GM19238 (cell line): ENCODE results near the gene KCNH1.
"Not testable (repeated sequence)": the region's sequence is repeated elsewhere in the genome, so short reads cannot be mapped to it uniquely, and the experiment has no call there.

Experiments
- DNase-seq: peaks from one replicate; pipeline ENCODE4 v3.0.0; 2011; ENCODE audit warnings: low spot score; ENCODE audit not compliant: insufficient read length

Gene KCNH1

DNA sequence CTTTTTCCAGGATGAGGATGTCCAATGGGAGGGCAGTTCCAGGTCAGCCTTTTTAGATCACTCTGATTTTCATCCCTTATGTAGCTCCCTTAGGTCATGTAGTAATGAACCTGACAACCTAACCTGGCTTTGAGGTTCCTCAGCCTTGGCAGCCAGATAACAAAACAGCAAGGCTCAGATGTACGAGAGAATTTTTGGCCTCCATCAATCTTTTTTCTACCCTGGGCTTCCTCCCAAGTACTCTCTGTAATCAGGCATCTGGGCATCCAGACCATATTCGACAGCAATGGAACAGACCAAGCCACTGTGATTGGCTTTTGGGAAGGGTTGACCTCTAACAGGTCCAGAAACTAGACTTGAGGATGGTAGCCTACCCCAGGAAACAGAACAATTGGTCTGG is 38.6 kb downstream of the KCNH1 start:
- no peak for DNase-seq

DNA sequence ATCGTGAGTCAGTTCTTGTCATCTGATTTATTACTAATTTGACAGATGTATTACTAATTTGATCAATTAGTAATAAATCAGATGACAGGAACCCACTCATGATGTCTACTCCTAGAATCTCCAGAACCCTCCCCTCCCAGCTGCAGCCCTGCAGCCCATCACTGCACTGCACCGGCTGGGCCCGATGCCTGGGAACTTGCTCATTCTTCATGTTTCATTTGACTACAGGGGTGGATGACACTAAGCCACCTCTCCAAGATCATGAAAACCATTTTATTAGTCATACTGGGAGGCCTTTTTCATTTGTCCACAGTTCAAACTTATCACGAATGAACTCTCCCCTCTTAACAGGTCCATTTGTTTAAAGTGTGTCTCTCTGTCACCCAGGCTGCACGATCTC is 41.0 kb downstream of the KCNH1 start:
- DNase-seq: no peak

DNA sequence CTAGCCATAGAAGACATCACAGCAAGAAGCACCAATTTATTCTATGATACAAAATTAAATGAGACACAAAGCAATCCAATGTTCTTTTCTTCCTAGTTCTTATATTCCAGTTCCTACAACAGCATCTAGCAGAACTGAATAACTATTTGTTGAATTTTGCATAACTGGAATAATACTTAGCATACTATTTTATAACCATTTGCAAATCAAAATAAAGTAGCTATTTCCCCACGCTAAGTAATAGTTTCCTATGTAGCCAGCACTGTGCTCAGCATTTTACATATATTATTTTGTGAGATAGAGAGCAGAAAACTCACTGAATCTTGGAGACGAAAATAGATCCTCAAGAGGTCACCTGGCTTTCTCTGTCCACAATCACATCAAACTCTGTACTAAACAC is 42.1 kb downstream of the KCNH1 start:
- no peak for DNase-seq

DNA sequence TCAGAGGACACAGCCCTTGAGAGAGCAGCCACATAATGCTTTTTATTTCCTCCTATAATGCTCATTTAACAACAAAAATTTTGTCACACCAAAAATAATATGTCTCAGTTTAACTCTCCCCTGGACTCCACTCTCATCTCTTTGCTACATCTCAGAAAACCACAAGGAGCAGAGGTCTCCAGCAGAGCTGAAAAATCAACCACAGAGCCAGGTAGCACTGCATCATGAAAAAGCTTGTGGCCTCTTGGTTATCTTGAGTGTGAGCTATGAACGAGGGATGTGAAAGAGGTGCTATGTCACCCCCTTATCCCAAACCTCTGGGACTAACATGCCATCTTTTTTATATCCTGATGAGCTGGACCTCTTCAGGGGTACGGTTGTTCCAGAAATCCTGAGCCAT is 44.4 kb downstream of the KCNH1 start:
- DNase-seq: no peak

DNA sequence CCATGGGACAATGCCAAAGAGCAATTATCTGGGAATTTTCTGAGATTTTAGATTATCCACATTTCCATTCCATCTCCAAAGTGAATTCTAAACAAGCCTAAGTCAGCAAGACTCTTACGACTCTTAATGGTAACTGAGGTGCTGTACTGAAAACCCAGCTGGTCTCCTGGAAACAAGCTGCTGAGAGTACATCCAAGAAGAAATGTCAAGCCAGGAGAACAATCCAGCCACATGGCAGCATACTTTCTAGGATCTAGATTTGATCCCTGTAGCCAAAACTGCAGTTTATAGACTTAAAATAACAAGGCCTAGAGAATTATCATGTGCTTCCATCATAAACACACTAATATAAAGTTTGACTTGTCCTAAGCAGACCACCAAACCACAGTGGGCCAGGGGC is 45.8 kb downstream of the KCNH1 start:
- no peak for DNase-seq

DNA sequence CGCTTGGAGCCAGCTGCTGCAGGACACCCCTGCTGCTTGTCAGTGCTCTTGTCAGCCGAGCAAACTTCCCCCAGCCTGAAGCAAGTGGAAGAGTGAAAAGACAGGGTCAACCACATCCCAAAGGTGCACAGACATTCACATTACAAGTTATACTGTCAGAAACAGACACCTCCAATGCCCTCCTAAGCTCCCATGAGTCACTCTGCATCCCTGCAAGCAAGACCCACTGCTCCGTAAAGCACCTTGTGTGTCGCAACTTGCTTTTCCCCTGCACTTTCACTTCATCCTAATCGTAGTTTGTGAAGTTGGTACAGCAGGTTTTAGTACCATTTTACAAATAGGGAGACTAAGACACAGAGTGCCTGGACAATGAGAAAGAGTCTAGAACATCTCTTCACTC is 51.1 kb downstream of the KCNH1 start:
- DNase-seq: no peak

DNA sequence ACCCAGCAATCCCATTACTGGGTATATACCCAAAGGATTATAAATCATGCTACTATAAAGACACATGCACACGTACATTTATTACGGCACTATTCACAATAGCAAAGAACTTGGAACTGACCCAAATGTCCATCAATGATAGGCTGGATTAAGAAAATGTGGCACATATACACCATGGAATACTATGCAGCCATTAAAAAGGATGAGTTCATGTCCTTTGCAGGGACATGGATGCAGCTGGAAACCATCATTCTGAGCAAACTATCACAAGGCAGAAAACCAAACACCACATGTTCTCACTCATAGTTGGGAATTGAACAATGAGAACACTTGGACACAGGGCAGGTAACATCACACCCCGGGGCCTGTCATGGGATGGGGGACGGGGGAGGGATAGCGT is 52.5 kb downstream of the KCNH1 start:
- not testable (repeated sequence) for DNase-seq

DNA sequence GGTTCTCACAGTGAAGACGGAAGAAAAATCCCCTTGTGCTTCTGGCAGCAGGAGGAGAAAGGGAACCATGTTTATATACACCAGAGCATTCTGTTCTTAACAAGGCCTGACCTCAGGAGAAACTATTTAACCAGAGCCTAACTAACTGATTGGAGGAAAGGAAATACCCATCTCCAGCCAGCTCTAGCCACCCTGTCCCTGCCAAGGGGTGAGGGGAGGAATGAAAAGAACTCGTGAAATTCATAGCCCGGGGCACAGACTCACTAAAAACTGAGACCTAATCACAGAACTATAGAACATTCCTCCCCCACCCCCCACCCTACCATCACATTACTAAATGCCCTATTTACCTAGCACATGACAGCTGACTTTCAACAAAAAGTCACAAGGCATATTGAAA is 65.0 kb downstream of the KCNH1 start:
- no peak for DNase-seq

DNA sequence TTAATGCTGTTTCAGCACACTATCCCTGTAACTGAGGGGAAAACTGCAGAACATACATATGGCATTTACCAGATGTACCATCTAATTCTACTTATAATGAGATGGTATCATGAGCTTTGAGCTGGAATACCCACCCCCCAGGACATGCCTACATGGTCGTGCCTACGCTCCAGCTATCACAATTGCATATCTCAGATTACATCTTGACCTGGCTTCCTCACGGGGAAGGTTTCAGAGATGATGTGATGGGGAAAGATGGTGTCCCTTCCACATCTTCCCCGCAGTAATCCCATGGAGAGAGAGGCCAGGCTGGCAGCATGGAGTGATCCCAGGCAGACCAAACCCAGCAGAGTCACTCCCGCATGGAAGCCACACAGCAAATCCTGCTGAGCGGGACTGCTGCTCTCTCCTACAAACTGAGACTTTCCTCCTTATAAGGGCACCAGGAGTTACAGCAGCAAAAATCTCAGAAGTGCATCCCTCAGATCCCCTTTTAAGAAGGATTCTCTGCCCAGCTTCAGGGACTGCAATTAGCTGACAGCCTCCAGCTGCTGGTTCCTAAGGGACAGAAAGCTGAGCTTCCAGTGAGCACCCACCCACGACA is 67.1 kb downstream of the KCNH1 start:
- no peak for DNase-seq

DNA sequence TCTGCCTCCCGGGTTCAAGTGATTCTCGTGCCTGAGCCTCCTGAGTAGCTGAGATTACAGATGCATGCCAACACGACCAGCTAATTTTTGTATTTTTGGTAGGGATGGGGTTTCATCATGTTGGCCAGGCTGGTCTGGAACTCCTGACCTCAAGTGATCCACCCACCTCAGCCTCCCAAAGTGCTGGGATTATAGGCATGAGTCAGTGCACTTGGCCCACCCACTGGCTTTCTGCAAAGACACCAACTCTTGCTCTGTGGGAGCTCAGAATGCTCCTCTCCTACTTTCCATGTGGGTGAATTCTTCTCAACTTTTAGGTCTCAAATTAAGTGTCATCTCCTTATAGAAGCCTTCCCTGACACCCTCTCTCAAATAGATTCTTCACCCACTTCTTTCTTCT is 92.1 kb downstream of the KCNH1 start:
- DNase-seq: not testable (repeated sequence)

DNA sequence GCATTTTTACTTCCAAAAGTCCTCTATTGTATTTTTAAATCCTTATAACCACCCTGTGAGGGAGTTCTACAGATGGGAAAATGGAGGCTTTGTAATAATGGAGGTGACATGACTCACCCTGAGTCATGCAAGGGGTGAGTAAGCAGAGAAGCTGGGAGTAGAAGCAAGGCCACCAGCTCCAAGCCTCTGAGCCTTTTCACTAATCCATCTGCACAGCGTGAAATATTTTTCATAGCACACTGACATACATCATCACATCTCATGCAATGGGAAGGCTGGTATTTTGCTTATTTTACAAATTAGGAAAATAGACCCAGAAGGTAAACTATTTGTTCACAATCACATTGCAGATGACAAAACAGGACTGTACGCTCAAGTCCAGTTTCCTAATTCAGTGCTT is 96.9 kb downstream of the KCNH1 start:
- DNase-seq: no peak

DNA sequence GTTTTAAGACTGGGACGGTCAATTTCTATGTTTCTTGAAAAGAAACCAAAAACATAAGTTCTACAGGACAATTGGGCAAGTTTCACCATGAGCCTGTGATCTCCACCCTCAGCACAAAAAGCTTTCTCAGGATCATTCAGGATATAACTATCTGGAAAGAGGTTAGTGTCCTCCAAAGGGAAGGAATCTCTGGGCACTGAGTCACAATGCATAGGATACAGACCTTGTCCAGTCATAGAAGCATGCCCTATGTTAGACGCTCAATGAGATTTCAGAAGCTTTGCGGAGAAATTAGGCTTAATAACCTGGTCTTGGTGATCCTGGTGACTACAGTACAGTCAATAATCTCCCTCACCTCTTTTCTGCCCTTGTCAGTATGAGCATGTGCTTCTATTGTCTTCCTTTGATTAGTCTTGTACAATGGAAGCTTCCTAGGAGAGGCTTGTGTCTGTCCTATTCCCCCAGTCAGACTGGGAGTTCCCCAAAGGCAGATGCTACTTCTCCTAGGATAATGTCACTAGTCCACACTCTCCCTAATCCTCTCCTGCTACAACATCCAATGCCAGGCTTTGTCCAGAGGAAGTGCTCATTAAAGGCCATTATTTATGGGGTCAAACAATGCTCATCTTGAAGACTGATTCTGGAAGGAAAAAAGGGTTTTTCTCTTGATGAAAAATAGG is 97.4 kb downstream of the KCNH1 start:
- no peak for DNase-seq

DNA sequence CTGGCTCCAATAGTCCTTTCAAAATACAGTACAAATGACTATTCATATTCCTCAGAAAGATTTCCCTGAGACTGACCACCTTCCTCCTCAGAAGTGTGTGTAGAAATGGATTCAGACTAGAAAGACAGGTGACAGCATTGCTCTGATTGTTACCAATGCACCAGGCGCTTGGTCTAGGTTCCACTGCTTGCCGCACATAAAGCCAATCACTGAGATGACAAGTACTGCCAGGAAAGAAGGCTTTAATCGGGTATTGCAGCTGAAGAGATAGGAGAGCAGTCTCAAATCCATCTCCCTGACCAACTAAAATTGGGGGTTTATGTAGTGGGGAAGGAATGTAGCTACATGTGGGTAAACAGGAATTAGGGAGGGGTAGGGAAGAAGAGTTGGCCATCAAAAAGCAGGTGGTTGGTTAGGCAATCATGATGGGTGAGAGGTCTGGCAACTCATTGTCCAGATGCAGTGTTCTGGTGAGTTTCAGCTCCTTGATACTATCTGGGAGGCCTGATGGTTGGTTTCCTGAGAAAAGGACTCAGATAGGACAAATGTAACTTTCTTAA is 98.0 kb downstream of the KCNH1 start:
- no peak for DNase-seq

DNA sequence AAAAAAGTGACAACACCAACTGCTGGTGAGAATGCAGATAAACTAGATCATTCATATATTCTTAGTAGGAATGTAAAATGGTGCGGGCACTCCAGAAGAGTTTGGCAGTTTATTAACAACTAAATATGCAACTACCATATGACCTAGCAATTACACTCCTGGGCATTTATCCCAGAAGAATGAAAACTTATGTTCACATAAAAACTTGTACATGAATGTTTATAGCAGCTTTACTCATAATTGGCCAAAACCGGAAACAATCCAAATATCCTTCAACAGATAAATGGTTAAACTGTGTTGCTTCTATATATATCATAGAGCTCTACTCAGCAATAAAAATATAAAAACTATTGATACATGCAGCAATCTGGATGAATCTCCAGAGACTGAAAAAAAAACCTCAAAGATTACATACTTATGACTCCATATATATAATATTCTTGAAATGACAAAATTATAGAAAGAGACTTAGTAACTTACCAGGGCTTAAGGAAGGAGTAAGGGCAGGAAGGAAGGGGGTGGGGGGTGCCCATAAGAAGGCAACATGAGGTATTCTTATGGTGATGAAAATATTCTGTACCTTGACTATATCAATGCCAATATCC is 99.9 kb downstream of the KCNH1 start:
- DNase-seq: no peak

DNA sequence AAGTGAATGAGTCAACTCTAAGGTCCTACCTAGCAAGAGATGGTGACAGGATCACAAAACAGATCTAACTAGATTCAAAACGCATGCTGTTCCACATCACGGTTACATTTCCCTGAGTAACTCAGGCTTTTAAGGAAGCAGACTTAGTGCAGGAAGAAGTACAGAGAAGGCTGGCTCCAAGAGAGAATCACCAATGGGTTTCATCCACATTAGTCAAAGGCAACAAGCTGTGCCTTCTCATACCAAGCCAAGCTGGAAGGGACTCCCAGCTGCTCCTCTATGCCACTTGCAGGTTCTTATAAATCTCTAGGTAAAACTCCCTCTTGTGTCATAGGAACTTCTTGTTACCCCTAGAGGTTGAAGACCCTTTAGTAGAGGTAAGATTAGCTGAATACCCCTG is 109.0 kb downstream of the KCNH1 start:
- no peak for DNase-seq

DNA sequence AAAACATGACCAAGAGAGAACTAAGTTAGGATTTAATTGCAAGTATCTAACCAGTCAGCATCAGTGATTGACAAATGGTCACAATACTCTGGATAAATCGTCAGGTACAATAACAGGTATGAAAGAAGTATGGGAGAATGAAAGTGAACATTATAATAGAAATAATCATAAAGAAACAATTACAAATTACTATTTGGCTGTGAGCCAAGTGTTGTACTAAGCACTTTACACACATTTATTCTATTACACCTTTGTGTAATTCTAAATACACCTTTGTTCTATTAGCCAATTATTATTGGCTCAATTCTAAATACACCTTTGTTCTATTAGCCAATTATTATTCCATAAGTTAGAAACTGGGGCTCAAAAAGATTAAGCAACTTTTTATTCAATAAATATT is 114.7 kb downstream of the KCNH1 start:
- no peak for DNase-seq

DNA sequence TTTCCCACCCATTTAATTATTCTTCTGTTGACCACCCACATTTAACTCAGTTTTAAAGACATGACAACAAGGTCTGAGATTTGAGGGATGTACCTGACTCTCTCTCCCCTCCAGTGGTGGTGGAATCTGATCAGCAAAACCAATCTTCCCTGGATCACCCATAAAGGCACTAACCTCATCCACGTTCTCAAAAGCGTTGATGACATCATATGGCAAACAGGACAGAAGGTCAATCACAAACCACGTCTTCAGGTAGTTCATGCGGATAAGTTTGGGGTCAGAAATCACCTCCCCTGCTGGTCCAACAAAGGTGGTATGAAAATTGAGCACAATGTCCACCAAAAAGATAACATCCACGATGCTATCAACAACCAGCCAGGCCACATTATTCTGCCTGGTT is 115.3 kb downstream of the KCNH1 start:
- no peak for DNase-seq

DNA sequence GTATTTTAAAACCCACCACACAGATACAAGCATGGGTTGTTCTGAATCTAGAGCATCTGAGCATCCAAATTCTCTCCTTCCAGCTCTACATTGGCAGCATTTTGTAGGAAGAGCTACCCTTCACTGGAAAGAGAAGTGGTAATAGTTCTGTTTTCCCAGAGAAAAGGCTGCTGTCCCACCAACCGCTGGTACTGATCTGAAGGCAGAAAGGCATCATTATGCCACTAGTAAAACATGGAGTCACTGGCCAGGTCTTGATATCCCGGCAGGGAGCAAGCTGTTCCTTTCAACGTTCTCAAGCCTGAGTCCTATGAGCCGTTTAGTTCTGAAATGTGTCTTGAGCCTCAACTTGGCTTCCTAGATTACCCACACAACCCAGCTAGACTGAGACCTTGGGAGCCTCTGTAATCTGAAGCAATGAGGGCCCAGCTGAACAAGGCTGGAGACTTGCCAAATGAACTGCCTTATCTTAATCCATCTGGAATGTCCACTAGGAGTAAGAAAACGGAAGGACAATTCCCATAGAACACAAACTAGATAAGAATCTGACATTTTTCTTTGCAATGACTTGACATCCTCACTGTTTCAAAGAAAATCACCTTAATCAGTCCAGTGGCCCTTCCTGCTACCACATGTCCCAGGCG is 116.8 kb downstream of the KCNH1 start:
- no peak for DNase-seq

DNA sequence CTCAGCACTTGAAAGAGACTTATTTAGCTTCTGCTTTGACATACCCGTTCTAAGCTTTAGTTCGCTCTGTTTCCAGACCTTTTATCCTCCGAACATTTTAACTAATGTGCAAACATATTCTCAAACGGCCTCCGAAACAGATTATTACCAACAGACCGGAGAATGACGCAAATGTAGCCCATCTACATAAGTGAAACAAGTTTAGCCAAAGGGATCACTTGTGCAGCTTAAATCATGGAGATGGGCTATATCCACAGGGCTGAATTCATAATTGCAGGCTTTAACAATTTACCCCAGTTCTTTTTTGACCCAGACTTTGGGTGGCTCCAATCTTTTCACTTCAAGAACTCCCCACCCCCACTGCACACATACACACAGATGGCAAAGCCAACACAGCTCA is 119.7 kb downstream of the KCNH1 start:
- no peak for DNase-seq

DNA sequence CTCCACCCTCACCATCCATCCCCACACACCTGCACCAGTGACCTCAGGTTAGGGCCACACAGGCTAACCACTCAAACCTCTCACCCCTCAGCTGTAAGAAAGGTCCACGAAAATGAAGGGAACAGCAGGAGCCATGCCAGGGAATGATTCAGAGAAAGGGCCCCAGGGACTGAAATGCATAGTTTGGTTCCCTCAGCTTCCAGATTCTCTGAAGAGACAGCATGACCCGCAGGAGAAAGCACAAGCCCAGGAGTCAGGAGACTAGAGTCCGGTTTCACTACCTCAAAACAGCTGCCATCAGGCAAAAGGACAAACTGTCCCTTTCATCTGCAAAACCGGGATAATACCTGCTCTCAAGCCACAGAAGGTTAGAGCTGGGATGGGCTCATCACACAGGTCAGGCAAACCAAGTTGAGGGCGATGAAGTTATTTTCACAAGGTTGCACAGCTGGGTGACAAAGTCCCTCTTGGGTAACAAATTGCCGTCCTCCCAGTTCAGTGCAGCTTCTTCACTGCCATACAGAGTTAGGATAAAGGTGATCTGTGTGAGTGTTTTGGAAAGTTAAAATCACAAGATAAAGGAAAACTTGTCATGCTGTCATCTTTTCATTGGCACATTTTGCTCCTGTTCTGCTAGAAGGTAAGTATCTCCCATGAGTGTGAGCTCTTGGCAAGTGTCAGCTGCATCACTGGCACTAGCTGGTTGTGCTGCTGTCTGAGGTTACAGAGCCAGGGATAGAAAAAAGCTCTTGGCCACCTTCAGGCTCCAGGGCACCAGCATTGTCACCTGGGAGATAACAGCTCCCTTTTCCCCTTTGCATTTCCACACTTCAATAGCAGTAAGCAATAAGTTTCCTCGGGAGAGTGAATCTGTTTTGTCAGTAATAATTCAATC is 120.4 kb downstream of the KCNH1 start:
- no peak for DNase-seq

DNA sequence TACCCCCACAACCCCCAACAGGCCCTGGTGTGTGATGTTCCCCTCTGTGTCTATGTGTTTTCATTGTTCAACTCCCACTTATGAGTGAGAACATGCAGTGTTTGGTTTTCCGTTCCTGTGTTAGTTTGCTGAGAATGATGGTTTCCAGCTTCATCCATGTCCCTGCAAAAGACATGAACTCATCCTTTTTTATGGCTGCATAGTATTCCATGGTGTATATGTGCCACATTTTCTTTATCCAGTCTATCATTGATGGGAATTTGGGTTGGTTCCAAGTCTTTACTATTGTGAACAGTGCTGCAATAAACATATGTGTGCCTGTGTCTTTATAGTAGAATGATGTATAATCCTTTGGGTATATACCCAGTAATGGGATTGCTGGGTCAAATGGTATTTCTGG is 122.8 kb downstream of the KCNH1 start:
- DNase-seq: not testable (repeated sequence)
